Stimulated activated memory B cell treated with anti-CD40 and anti-IgM and Interleukin-4, amounts not matched to agents 10 μg/mL and 1 μg/mL and 100 μg/mL, for 72 hours (primary cell): Measurements from ENCODE around the gene MEF2D.
A peak's percentile ranks its signal among the peaks of the same experiment; 100 is the strongest.

Source experiments
- ATAC-seq: fragments of 150-1000 bp; cut with Tn5 transposase; 2 replicates; pipeline ENCODE4 v1.10.0; 2021
- H3K27ac Mint-ChIP-seq: one replicate; pipeline ENCODE4 v1.8.0; 2022; ENCODE audit warnings: mild to moderate bottlenecking, mixed read lengths
- H3K27me3 Mint-ChIP-seq: one replicate; pipeline ENCODE4 v1.8.0; 2022; ENCODE audit warnings: mixed read lengths
- H3K36me3 Mint-ChIP-seq: one replicate; pipeline ENCODE4 v1.8.0; 2022; ENCODE audit warnings: mixed read lengths
- H3K4me1 Mint-ChIP-seq: one replicate; pipeline ENCODE4 v1.8.0; 2022; ENCODE audit warnings: mixed read lengths
- H3K4me3 Mint-ChIP-seq: one replicate; pipeline ENCODE4 v1.8.0; 2022; ENCODE audit warnings: mild to moderate bottlenecking, moderate library complexity, mixed read lengths
- H3K9me3 Mint-ChIP-seq: one replicate; pipeline ENCODE4 v1.8.0; 2022; ENCODE audit warnings: mixed read lengths

Gene MEF2D

GRCh38 chr1:156499194-156499841, 1.3 kb downstream of the MEF2D start:
- ATAC-seq = no peak
- Mint-ChIP-seq H3K4me3 (peak overlapping the region; percentile 97), H3K9me3 (no peaks in the 10 kb centered on the region), H3K4me1 (peaks cover 80% of the 10 kb centered on the region), H3K36me3 (peaks cover 17% of the 10 kb centered on the region), H3K27me3 (no peaks in the 10 kb centered on the region), H3K27ac (peak overlapping the region; percentile 98)

GRCh38 chr1:156498432-156499193, 2.0 kb downstream of the MEF2D start:
- Mint-ChIP-seq H3K4me3 (peak overlapping the region; percentile 97), H3K27me3 (no peaks in the 10 kb centered on the region), H3K9me3 (no peaks in the 10 kb centered on the region), H3K27ac (peak overlapping the region; percentile 98), H3K4me1 (peaks cover 80% of the 10 kb centered on the region), H3K36me3 (peaks cover 17% of the 10 kb centered on the region)
- ATAC-seq = no peak

- no peak for ATAC-seq
- Mint-ChIP-seq H3K27ac (peak overlapping the region; percentile 98), H3K4me1 (peaks cover 80% of the 10 kb centered on the region), H3K4me3 (peak overlapping the region; percentile 97), H3K36me3 (peaks cover 18% of the 10 kb centered on the region), H3K27me3 (no peaks in the 10 kb centered on the region), H3K9me3 (no peaks in the 10 kb centered on the region)
Measured at GRCh38 chr1:156497743-156498431, 2.7 kb downstream of the MEF2D start.

GRCh38 chr1:156497078-156497742, 3.4 kb downstream of the MEF2D start:
- no peak for ATAC-seq
- Mint-ChIP-seq H3K27ac (peak overlapping the region; percentile 98), H3K27me3 (no peaks in the 10 kb centered on the region), H3K4me1 (peaks cover 80% of the 10 kb centered on the region), H3K9me3 (no peaks in the 10 kb centered on the region), H3K36me3 (peaks cover 23% of the 10 kb centered on the region), H3K4me3 (peak overlapping the region; percentile 97)

DNA sequence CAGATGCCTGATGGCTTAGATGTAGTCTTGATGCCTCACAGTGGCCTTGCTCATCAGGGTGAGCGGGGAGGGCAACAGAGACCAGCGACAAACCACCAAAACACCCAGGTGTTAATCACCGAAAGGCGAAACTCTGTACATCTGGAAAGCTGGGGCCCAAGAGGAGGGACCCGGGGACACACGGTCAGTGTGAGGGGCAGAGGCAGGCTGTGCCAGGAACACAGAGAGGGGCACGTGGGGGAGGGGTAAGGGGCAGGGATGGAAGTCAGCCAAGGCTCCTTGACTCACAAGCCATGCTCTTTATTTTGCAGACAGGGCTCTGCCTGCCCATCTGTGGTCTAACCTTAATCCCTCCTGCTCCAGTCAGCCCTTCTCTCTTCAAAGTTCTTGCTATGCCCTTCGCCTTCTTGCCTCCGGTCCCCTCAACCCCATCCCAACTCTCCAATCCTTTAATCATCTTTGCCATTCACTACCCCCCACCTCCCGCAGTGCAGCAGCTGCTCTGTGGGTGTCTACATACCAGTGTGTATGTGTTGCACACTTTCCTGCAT, 4.3 kb downstream of the MEF2D start:
- no peak for ATAC-seq
- Mint-ChIP-seq H3K4me3 (peak overlapping the region; percentile 97), H3K9me3 (no peaks in the 10 kb centered on the region), H3K27ac (peak overlapping the region; percentile 98), H3K27me3 (no peaks in the 10 kb centered on the region), H3K4me1 (peaks cover 80% of the 10 kb centered on the region), H3K36me3 (peaks cover 23% of the 10 kb centered on the region)

DNA sequence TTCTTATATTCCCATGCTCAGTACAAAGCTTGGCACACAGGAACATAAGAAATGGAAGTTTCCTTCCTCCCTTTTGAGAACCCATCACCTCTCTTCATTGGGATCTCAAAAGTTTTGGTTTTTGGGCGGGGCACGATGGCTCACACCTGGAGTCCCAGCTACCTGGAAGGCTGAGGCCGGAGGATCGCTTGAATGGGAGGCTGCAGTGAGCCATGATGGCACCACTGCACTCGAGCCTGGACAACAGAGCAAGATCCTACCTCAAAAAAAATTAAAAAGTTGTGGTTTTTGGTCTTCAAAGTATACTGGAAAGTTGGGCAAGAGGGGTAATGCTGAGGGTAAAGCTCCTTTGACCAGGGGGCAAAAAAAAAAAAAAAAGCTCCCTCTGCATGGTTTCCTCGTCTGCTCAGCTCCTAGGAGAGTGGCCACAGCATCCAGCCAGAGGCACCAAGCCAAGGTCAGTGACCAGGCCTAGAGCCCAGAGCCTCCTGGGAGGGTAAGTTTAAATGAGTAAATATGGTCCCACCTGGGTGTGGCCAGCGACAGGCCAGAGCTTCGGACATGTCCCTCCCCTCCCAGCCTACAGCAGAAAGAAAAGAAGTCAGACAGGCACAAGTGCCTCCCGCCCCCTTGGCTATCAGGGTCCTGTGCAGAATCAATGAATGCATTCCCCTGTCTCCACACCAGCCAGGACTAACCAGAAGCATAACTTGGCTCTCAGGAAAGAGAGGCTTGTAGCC, 5.0 kb downstream of the MEF2D start:
- ATAC-seq = no peak
- peak overlapping the region; percentile 98 for H3K27ac Mint-ChIP-seq

DNA sequence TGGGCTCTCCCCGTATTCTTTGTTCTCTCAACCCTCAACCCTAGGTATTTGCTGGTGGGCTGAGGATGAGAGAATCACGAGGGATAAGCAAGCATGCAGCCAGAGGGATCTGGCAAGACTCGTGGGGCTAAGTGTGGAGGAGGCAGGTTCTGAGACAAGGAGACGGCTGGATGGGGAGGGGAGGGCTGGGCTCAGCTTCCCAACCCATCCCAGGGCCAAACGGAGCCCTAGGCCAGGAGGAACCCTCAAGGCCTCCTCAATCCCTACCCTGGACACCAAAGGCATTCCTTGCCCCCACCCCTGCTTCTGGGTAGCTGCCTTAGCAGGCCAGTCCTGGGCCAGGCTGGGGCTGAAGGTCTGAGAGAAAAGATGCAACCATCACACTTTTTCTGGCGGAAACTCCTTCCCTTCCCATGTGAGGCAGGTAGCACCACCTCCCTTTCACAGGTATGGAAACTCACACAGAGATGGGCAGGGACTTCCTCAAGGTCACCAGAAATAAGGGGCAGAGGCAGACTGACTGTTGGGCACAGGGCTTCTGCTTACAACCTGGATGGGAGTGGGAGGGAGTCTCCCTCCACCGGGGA, 6.2 kb downstream of the MEF2D start:
- Mint-ChIP-seq H3K4me3 (peak overlapping the region; percentile 12), H3K36me3 (peaks cover 18% of the 10 kb centered on the region), H3K27me3 (no peaks in the 10 kb centered on the region), H3K4me1 (peaks cover 99% of the 10 kb centered on the region), H3K27ac (peak overlapping the region; percentile 98), H3K9me3 (no peaks in the 10 kb centered on the region)
- no peak for ATAC-seq

More for the DNA sequence above, 5.0 kb downstream of the MEF2D start:
- Mint-ChIP-seq H3K4me1 (peaks cover 87% of the 10 kb centered on the region), H3K9me3 (no peaks in the 10 kb centered on the region), H3K4me3 (peak overlapping the region; percentile 97), H3K36me3 (peaks cover 23% of the 10 kb centered on the region), H3K27me3 (no peaks in the 10 kb centered on the region)

GRCh38 chr1:156493742-156494141, 6.8 kb downstream of the MEF2D start:
- peak overlapping the region; percentile 59 for H3K4me3 Mint-ChIP-seq

DNA sequence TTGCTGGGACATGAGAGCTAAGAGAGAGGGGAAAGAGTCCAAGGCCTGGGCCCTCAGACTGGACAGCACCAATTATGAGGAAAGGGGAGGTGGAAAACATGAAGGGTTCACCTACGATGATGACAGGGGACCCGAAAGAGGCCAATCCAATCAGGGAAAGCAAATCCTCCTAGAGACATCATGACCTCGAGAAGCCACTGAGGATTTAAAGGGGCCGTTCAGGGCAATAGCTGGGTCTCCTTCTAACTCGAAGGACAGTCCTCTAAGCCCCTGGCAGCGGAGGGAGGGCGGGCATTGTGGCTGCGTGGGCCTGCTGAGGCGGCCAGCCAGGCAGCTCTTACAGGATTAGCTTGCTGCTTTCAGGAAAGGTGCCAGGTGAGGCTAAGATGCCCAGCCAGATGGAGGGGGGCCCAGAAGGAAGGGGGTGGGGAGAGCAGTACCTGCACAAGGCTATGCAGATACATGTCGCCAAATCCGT, 7.4 kb downstream of the MEF2D start:
- Mint-ChIP-seq H3K36me3 (peaks cover 18% of the 10 kb centered on the region), H3K9me3 (no peaks in the 10 kb centered on the region), H3K4me3 (peak overlapping the region; percentile 80), H3K4me1 (peaks cover 100% of the 10 kb centered on the region), H3K27ac (peak overlapping the region; percentile 98), H3K27me3 (no peaks in the 10 kb centered on the region)
- no peak for ATAC-seq

More at GRCh38 chr1:156493742-156494141, 6.8 kb downstream of the MEF2D start:
- H3K27ac Mint-ChIP-seq = peak overlapping the region; percentile 98
- no peaks in the 10 kb centered on the region for H3K9me3 Mint-ChIP-seq
- H3K27me3 Mint-ChIP-seq = no peaks in the 10 kb centered on the region
- no peak for ATAC-seq
- peaks cover 18% of the 10 kb centered on the region for H3K36me3 Mint-ChIP-seq
- peaks cover 100% of the 10 kb centered on the region for H3K4me1 Mint-ChIP-seq

GRCh38 chr1:156492591-156493080, 7.9 kb downstream of the MEF2D start:
- Mint-ChIP-seq H3K4me1 (peaks cover 100% of the 10 kb centered on the region), H3K4me3 (peak overlapping the region; percentile 80), H3K27me3 (no peaks in the 10 kb centered on the region), H3K9me3 (no peaks in the 10 kb centered on the region), H3K27ac (peak overlapping the region; percentile 98), H3K36me3 (peaks cover 18% of the 10 kb centered on the region)
- peak; percentile 76 for ATAC-seq

- Mint-ChIP-seq H3K4me3 (peak overlapping the region; percentile 80), H3K36me3 (peaks cover 18% of the 10 kb centered on the region), H3K9me3 (no peaks in the 10 kb centered on the region), H3K27ac (peak overlapping the region; percentile 98), H3K4me1 (peaks cover 100% of the 10 kb centered on the region), H3K27me3 (no peaks in the 10 kb centered on the region)
- ATAC-seq = peak; percentile 29
Measured at GRCh38 chr1:156492013-156492590, 8.5 kb downstream of the MEF2D start.

DNA sequence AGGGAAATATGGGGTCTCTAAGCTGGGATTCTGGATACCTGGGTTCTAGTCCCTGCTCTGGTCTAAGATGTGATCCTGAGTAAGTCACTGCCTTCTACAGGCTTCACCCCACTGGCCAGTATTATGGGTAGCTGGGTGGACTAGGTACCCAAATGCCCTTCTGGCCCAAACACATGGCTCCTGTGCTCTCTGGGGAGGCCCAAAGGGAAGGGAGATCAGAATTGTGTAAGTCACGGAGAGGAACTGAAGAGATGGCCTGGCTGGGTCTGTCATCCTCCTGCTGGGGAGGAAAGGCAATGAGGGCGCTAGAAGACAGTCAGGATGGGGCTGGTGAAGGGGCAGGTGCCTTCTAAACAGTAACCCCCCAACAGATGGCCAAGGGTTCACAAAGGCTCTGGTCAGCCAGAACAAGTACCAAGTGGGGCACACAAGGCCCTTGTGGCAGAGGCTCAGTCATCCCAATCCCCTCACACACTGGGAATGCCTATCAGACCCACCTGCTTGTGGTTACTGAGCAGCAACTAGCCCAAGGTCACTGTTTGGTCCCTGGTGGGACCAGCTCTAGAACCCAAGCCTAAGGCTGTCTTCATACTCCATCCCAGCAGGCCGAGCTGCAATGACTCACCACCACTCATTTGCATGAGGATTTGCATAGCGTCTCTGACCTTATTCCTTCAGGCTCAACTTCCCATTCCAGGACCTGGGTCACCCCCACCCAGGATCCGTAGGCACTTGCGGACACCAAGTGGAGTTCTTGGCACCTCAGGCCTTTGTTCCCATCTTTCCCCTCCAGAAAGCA, 9.2 kb downstream of the MEF2D start:
- H3K9me3 Mint-ChIP-seq = no peaks in the 10 kb centered on the region
- no peak for ATAC-seq
- peak overlapping the region; percentile 98 for H3K27ac Mint-ChIP-seq
- peaks cover 100% of the 10 kb centered on the region for H3K4me1 Mint-ChIP-seq
- peak overlapping the region; percentile 80 for H3K4me3 Mint-ChIP-seq
- peaks cover 21% of the 10 kb centered on the region for H3K36me3 Mint-ChIP-seq
- no peaks in the 10 kb centered on the region for H3K27me3 Mint-ChIP-seq
